Astrocyte (in vitro differentiated cells and primary cell): ENCODE data around the gene USP15. TPM values are rescaled to one million over a fixed set of nuclear protein-coding genes. Genes with fewer than 3 reads are reported as not detected.

ENCODE experiments used
- DNase-seq: peaks from one replicate; pipeline ENCODE4 v3.0.0-alpha.2; 2010; ENCODE audit warnings: low read depth
- FAIRE-seq: peaks from 2 replicates; lab custom pipeline; 2011; peaks lifted over from hg19 to GRCh38; lab: Jason Lieb, UNC
- H2AFZ ChIP-seq: 2 replicates; pipeline ENCODE4 v1.6.0; 2012; ENCODE audit warnings: low read depth, low read length, inconsistent platforms
- H3K27ac ChIP-seq: 2 replicates; pipeline ENCODE4 v1.5.1; 2011; ENCODE audit warnings: low read depth, low read length, inconsistent platforms
- H3K27me3 ChIP-seq: 2 replicates; pipeline ENCODE4 v1.6.0; 2011; ENCODE audit warnings: low read length, inconsistent platforms; ENCODE audit not compliant: insufficient read depth
- H3K36me3 ChIP-seq: 2 replicates; pipeline ENCODE4 v1.5.1; 2011; ENCODE audit warnings: low read length, inconsistent platforms; ENCODE audit not compliant: insufficient read depth
- H3K4me1 ChIP-seq: 2 replicates; pipeline ENCODE4 v1.5.1; 2011; ENCODE audit warnings: low read length, inconsistent platforms; ENCODE audit not compliant: insufficient read depth
- H3K4me2 ChIP-seq: 2 replicates; pipeline ENCODE4 v1.6.0; 2012; ENCODE audit warnings: low read length, inconsistent platforms
- H3K4me3 ChIP-seq: 2 replicates; pipeline ENCODE4 v1.5.1; 2011; ENCODE audit warnings: low read depth, mild to moderate bottlenecking, low read length, inconsistent platforms; ENCODE audit not compliant: insufficient read depth
- H3K79me2 ChIP-seq: 2 replicates; pipeline ENCODE4 v1.6.0; 2012; ENCODE audit warnings: mild to moderate bottlenecking, low read length, inconsistent platforms; ENCODE audit not compliant: insufficient read depth
- H3K9ac ChIP-seq: 2 replicates; pipeline ENCODE4 v1.6.0; 2012; ENCODE audit warnings: mild to moderate bottlenecking, low read length, inconsistent platforms
- H3K9me3 ChIP-seq: 2 replicates; pipeline ENCODE4 v1.5.1; 2012; ENCODE audit warnings: low read depth, mild to moderate bottlenecking, low read length, inconsistent platforms; ENCODE audit not compliant: insufficient read depth
- H4K20me1 ChIP-seq: 2 replicates; pipeline ENCODE4 v1.6.0; 2012; ENCODE audit warnings: low read length, inconsistent platforms; ENCODE audit not compliant: insufficient read depth
- H3K27ac Mint-ChIP-seq: one replicate; pipeline ENCODE4 v1.8.0; 2021; ENCODE audit warnings: mild to moderate bottlenecking, mixed read lengths; ENCODE audit not compliant: unreplicated experiment
- H3K27me3 Mint-ChIP-seq: one replicate; pipeline ENCODE4 v1.8.0; 2021; ENCODE audit warnings: low read depth, mixed read lengths; ENCODE audit not compliant: unreplicated experiment
- H3K36me3 Mint-ChIP-seq: one replicate; pipeline ENCODE4 v1.8.0; 2021; ENCODE audit warnings: low read depth, mixed read lengths; ENCODE audit not compliant: unreplicated experiment
- H3K4me1 Mint-ChIP-seq: one replicate; pipeline ENCODE4 v1.8.0; 2021; ENCODE audit warnings: low read depth, mixed read lengths; ENCODE audit not compliant: unreplicated experiment
- H3K4me3 Mint-ChIP-seq: one replicate; pipeline ENCODE4 v1.8.0; 2021; ENCODE audit warnings: mild to moderate bottlenecking, moderate library complexity, mixed read lengths; ENCODE audit not compliant: unreplicated experiment
- H3K9me3 Mint-ChIP-seq: one replicate; pipeline ENCODE4 v1.8.0; 2021; ENCODE audit warnings: mild to moderate bottlenecking, mixed read lengths; ENCODE audit not compliant: unreplicated experiment
- CTCF ChIP-seq: IDR thresholded peaks from 2 replicates; pipeline ENCODE4 v1.5.1; 2011; ENCODE audit warnings: low read depth, mild to moderate bottlenecking, inconsistent platforms, low read length, moderate library complexity; ENCODE audit not compliant: insufficient read depth
- EZH2 ChIP-seq: IDR thresholded peaks from 2 replicates; pipeline ENCODE4 v1.6.1; 2012; ENCODE audit warnings: mild to moderate bottlenecking, low read length, inconsistent platforms; ENCODE audit not compliant: insufficient read depth
- total RNA-seq: library from RNA; stranded (reverse); gene quantifications from 2 replicates; pipeline ENCODE4 v1.2.1, GENCODE V29; 2021

The USP15 gene
- total RNA-seq, 1 donor from 2014 or later, result 81.9 TPM

GRCh38 chr12:62264706-62265105 lies 4.5 kb downstream of the USP15 start:
- no peaks in the 10 kb centered on the region for H3K9me3 ChIP-seq
- no peak for TF ChIP-seq EZH2
- TF ChIP-seq CTCF, result no peak
- H3K27me3 ChIP-seq, result no peaks in the 10 kb centered on the region
- no peak overlapping the region for H3K27ac ChIP-seq
- FAIRE-seq, result no peak
- H2AFZ ChIP-seq, result no peak overlapping the region
- Mint-ChIP-seq H3K4me1 (peaks cover 24% of the 10 kb centered on the region), H3K36me3 (no peaks in the 10 kb centered on the region), H3K27ac (no peak overlapping the region), H3K9me3 (no peaks in the 10 kb centered on the region), H3K4me3 (no peak overlapping the region), H3K27me3 (no peaks in the 10 kb centered on the region)
- no peaks in the 10 kb centered on the region for H3K36me3 ChIP-seq
- H3K4me3 ChIP-seq, result no peak overlapping the region
- peaks cover 81% of the 10 kb centered on the region for H4K20me1 ChIP-seq
- no peak for DNase-seq
- H3K4me2 ChIP-seq, result no peak overlapping the region
- H3K79me2 ChIP-seq, result peaks cover 95% of the 10 kb centered on the region
- H3K4me1 ChIP-seq, result peaks cover 8% of the 10 kb centered on the region
- no peak overlapping the region for H3K9ac ChIP-seq

- FAIRE-seq, result no peak
- no peak for TF ChIP-seq EZH2
- TF ChIP-seq CTCF, result no peak
- no peak for DNase-seq
- H3K4me3 Mint-ChIP-seq, result no peak overlapping the region
- Histone ChIP-seq H3K4me2 (no peak overlapping the region), H3K9ac (no peak overlapping the region), H3K36me3 (no peaks in the 10 kb centered on the region), H3K27ac (no peak overlapping the region), H3K27me3 (no peaks in the 10 kb centered on the region), H3K9me3 (no peaks in the 10 kb centered on the region), H2AFZ (no peak overlapping the region), H3K4me1 (peaks cover 8% of the 10 kb centered on the region), H3K4me3 (no peak overlapping the region), H4K20me1 (peaks cover 88% of the 10 kb centered on the region), H3K79me2 (peaks cover 100% of the 10 kb centered on the region)
- peaks cover 26% of the 10 kb centered on the region for H3K4me1 Mint-ChIP-seq
- H3K9me3 Mint-ChIP-seq, result no peaks in the 10 kb centered on the region
- H3K36me3 Mint-ChIP-seq, result no peaks in the 10 kb centered on the region
- H3K27me3 Mint-ChIP-seq, result no peaks in the 10 kb centered on the region
- H3K27ac Mint-ChIP-seq, result no peak overlapping the region
These were observed 5.3 kb downstream of the USP15 start for GRCh38 chr12:62265511-62265910.

GRCh38 chr12:62267026-62267425 lies 6.8 kb downstream of the USP15 start:
- H2AFZ ChIP-seq, result no peak overlapping the region
- H4K20me1 ChIP-seq, result peaks cover 89% of the 10 kb centered on the region
- Mint-ChIP-seq H3K27ac (no peak overlapping the region), H3K9me3 (no peaks in the 10 kb centered on the region), H3K4me1 (peaks cover 30% of the 10 kb centered on the region), H3K36me3 (no peaks in the 10 kb centered on the region), H3K4me3 (no peak overlapping the region), H3K27me3 (no peaks in the 10 kb centered on the region)
- no peaks in the 10 kb centered on the region for H3K27me3 ChIP-seq
- no peak overlapping the region for H3K27ac ChIP-seq
- H3K9ac ChIP-seq, result no peak overlapping the region
- no peaks in the 10 kb centered on the region for H3K36me3 ChIP-seq
- no peak overlapping the region for H3K4me2 ChIP-seq
- H3K79me2 ChIP-seq, result peaks cover 100% of the 10 kb centered on the region
- peaks cover 8% of the 10 kb centered on the region for H3K4me1 ChIP-seq
- H3K9me3 ChIP-seq, result no peaks in the 10 kb centered on the region
- DNase-seq (no peak), FAIRE-seq (no peak)
- H3K4me3 ChIP-seq, result no peak overlapping the region
- no peak for TF ChIP-seq EZH2
- TF ChIP-seq CTCF, result no peak
